Sigmoid colon (tissue), 7 donors: ENCODE measurements around the gene ZNF662. TPM values are rescaled to one million over a fixed set of nuclear protein-coding genes. Genes with fewer than 3 reads are reported as not detected.

Source experiments
- DNase-seq: peaks from one replicate; pipeline ENCODE4 v3.0.0-alpha.2; 2019
- H3K27ac ChIP-seq, 4 donors: fragments of 200-600 bp; sonication (generic); one replicate each; pipeline ENCODE4 v1.5.1; 2016 to 2019; ENCODE audit warnings: mild to moderate bottlenecking in 1 of 4
- H3K27me3 ChIP-seq, 3 donors: fragments of 200-600 bp; sonication (generic); one replicate each; pipeline ENCODE4 v1.5.1; 2019; ENCODE audit warnings: mild to moderate bottlenecking in 1 of 3
- H3K36me3 ChIP-seq, 4 donors: fragments of 200-600 bp; sonication (generic); one replicate each; pipeline ENCODE4 v1.5.1; 2016 to 2019
- H3K4me1 ChIP-seq, 4 donors: fragments of 200-600 bp; sonication (generic); one replicate each; pipeline ENCODE4 v1.5.1; 2017 to 2019
- H3K4me3 ChIP-seq, 4 donors: fragments of 200-600 bp; sonication (generic); one replicate each; pipeline ENCODE4 v1.5.1; 2017 to 2019; ENCODE audit warnings: mild to moderate bottlenecking in 2 of 4, moderate library complexity in 1 of 4
- H3K9me3 ChIP-seq, 4 donors: fragments of 200-600 bp in 3 of 4; sonication (generic) in 3 of 4; one replicate each; pipeline versions ENCODE4 v1.5.1 to v1.6.1; 2013 to 2019
- CTCF ChIP-seq, 4 experiments: fragments of 450-650 bp in 3 of 4; fragments of 200-600 bp in 1 of 4; IDR thresholded peaks; one replicate each; pipeline ENCODE4 v1.5.1; 2016 to 2019; ENCODE audit warnings: antibody characterized with exemption in 4 of 4, mild to moderate bottlenecking in 3 of 4, moderate library complexity in 2 of 4
- EP300 ChIP-seq, 4 donors: sonication (generic); formaldehyde crosslinking; IDR thresholded peaks; one replicate each; pipeline ENCODE4 v1.6.1; 2017; ENCODE audit warnings: antibody characterized with exemption in 4 of 4
- POLR2A ChIP-seq, 2 donors: fragments of 450-650 bp; IDR thresholded peaks; one replicate each; pipeline ENCODE4 v1.6.1; 2016; ENCODE audit warnings: antibody characterized with exemption in 2 of 2, mild to moderate bottlenecking in 2 of 2, moderate library complexity in 2 of 2
- POLR2AphosphoS5 ChIP-seq, 4 donors: sonication (generic); formaldehyde crosslinking; IDR thresholded peaks; one replicate each; pipeline ENCODE4 v1.6.1; 2017; ENCODE audit warnings: antibody characterized with exemption in 4 of 4
- WGBS, 2 donors: extraction: QIAGEN DNeasy Blood & Tissue Kit; methylation state at CpG; one replicate each; pipeline ENCODE4 v1.1.7; 2013; 5-methylcytosine and 5-hydroxymethylcytosine counted together
- intact Hi-C: fragments of 100-400 bp; cut with DNase I; formaldehyde crosslinking; loops from one replicate; pipeline ENCODE4 v1.15.1; 2023
- polyA plus RNA-seq, 3 donors: library from polyadenylated mRNA; stranded (reverse); fragments of 200-250 nt; gene quantifications; one replicate each; pipeline ENCODE4 v1.2.3, GENCODE V29; 2013
- total RNA-seq, 4 donors: library from RNA; depleted of rRNA; stranded (reverse); fragments of >200 nt; gene quantifications; one replicate each; pipeline ENCODE4 v1.1.0, GENCODE V29; 2016
- donor health status: healthy with polysubstance abuse.
- donor health status: Bipolar disorder and iron deficiency.
- donor health status: healthy.

Gene ZNF662
- total and polyA plus RNA-seq, 7 donors: 0.46 to 18.6 (median 7.4) TPM

DNA sequence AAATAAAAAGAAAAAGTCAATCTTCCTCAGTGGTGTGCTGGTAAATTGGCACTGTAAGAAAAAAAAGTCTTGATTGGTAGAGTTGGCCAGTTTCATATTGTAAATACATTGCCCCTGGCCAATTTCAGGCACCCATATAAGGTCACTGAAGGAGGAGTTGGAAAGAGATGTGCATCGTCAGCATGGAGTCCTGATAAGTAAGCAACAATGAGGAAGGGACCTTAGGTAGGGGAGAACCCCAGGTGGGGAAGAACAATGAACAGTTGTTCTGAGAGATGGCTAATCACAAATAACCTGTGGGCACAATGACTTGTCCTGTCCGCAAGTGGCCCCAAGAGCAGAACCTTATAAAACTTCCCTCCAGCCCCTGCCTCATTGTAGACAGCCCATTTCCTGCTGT lies 21.6 kb upstream of the ZNF662 start:
- H3K4me1 ChIP-seq: peaks cover 0 to 13% (median 8%) of the 10 kb centered on the region in 4 donors
- H3K36me3 ChIP-seq: no peaks in the 10 kb centered on the region
- DNase-seq: no peak
- no peaks in the 10 kb centered on the region for H3K27me3 ChIP-seq
- no peaks in the 10 kb centered on the region for H3K9me3 ChIP-seq
- intact Hi-C loops: no loop called here
- no peak overlapping the region for H3K4me3 ChIP-seq
- no peak for TF ChIP-seq EP300 (IDR thresholded peaks at IDR 0.05)
- TF ChIP-seq CTCF (IDR thresholded peaks at IDR 0.05): no peak
- TF ChIP-seq POLR2AphosphoS5 (IDR thresholded peaks at IDR 0.05): no peak
- TF ChIP-seq POLR2A (IDR thresholded peaks at IDR 0.05): no peak
- no peak overlapping the region for H3K27ac ChIP-seq
- WGBS, 2 donors: 56 to 64% methylated on average over 2 of the region's 2 CpGs

GRCh38 chr3:42886294-42886822 lies 19.6 kb upstream of the ZNF662 start:
- no peaks in the 10 kb centered on the region for H3K27me3 ChIP-seq
- TF ChIP-seq CTCF (IDR thresholded peaks at IDR 0.05) (no peak), POLR2A (IDR thresholded peaks at IDR 0.05) (no peak), POLR2AphosphoS5 (IDR thresholded peaks at IDR 0.05) (no peak), EP300 (IDR thresholded peaks at IDR 0.05) (no peak)
- H3K27ac ChIP-seq: no peak overlapping the region
- H3K4me3 ChIP-seq: no peak overlapping the region
- H3K4me1 ChIP-seq: peaks cover 0 to 1% (median under 1%) of the 10 kb centered on the region in 4 donors
- DNase-seq: no peak
- WGBS, 2 donors: 38 to 65% methylated on average over 1 of the region's 1 CpG
- intact Hi-C loops: no loop called here
- H3K36me3 ChIP-seq: no peaks in the 10 kb centered on the region
- no peaks in the 10 kb centered on the region for H3K9me3 ChIP-seq

- Histone ChIP-seq H3K4me3 (no peak overlapping the region), H3K9me3 (no peaks in the 10 kb centered on the region), H3K36me3 (no peaks in the 10 kb centered on the region), H3K27me3 (no peaks in the 10 kb centered on the region), H3K4me1 (no peaks in the 10 kb centered on the region), H3K27ac (no peak overlapping the region)
- no peak for DNase-seq
- 86 to 90% methylated on average over 3 of the region's 3 CpGs for WGBS, 2 donors
- intact Hi-C loops: no loop called here
- TF ChIP-seq CTCF (IDR thresholded peaks at IDR 0.05) (no peak), POLR2AphosphoS5 (IDR thresholded peaks at IDR 0.05) (no peak), EP300 (IDR thresholded peaks at IDR 0.05) (no peak), POLR2A (IDR thresholded peaks at IDR 0.05) (no peak)
These were observed 18.9 kb upstream of the ZNF662 start for GRCh38 chr3:42887084-42887483.

- no peak for TF ChIP-seq POLR2A (IDR thresholded peaks at IDR 0.05)
- no peak for TF ChIP-seq POLR2AphosphoS5 (IDR thresholded peaks at IDR 0.05)
- no peak for TF ChIP-seq EP300 (IDR thresholded peaks at IDR 0.05)
- no peak for DNase-seq
- H3K4me3 ChIP-seq: no peak overlapping the region
- H3K9me3 ChIP-seq: no peaks in the 10 kb centered on the region
- no peak overlapping the region for H3K27ac ChIP-seq
- intact Hi-C loops: no loop called here
- H3K4me1 ChIP-seq: no peaks in the 10 kb centered on the region
- WGBS, 2 donors: 39 to 72% methylated on average over 2 of the region's 2 CpGs
- H3K27me3 ChIP-seq: no peaks in the 10 kb centered on the region
- H3K36me3 ChIP-seq: no peaks in the 10 kb centered on the region
These were observed 14.9 kb upstream of the ZNF662 start for GRCh38 chr3:42891042-42891441.

DNA sequence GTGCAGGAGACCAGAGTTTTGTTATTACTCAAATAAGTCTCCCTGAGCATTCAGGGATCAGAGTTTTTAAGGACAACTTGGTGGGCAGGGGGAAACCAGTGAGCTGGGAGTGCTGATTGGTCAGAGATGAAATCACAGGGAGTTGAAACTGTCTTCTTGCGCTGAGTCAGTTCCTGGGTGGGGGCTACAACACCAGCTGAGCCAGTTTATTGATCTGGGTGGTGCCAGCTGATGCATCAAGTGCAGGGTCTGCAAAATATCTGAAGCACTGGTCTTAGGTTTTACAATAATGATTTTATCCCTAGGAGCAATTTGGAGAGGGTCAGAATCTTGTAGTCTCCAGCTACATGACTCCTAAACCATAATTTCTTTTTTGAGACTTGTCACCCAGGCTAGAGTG lies 13.8 kb upstream of the ZNF662 start:
- Histone ChIP-seq H3K36me3 (no peaks in the 10 kb centered on the region), H3K4me1 (no peaks in the 10 kb centered on the region), H3K9me3 (no peaks in the 10 kb centered on the region), H3K27ac (no peak overlapping the region), H3K4me3 (no peak overlapping the region), H3K27me3 (no peaks in the 10 kb centered on the region)
- no peak for DNase-seq
- WGBS, 2 donors: 89 to 96% methylated on average over 1 of the region's 1 CpG
- TF ChIP-seq EP300 (IDR thresholded peaks at IDR 0.05): no peak
- no peak for TF ChIP-seq POLR2AphosphoS5 (IDR thresholded peaks at IDR 0.05)
- no peak for TF ChIP-seq CTCF (IDR thresholded peaks at IDR 0.05)
- TF ChIP-seq POLR2A (IDR thresholded peaks at IDR 0.05): no peak
- intact Hi-C loops: no loop called here
